Activated effector memory CD4-positive, alpha-beta T cell treated with anti-CD3 and anti-CD28 coated beads, Interleukin-2, amount 50 U/mL, for 16 hours (primary cell): ENCODE data around the gene RPS27.
A peak's percentile ranks its signal among the peaks of the same experiment; 100 is the strongest.
"Not testable (repeated sequence)": the region's sequence is repeated elsewhere in the genome, so short reads cannot be mapped to it uniquely, and the experiment has no call there.

Experiments used
- DNase-seq: peaks from one replicate; pipeline ENCODE4 v3.0.0-alpha.2; 2020

The RPS27 gene

DNA sequence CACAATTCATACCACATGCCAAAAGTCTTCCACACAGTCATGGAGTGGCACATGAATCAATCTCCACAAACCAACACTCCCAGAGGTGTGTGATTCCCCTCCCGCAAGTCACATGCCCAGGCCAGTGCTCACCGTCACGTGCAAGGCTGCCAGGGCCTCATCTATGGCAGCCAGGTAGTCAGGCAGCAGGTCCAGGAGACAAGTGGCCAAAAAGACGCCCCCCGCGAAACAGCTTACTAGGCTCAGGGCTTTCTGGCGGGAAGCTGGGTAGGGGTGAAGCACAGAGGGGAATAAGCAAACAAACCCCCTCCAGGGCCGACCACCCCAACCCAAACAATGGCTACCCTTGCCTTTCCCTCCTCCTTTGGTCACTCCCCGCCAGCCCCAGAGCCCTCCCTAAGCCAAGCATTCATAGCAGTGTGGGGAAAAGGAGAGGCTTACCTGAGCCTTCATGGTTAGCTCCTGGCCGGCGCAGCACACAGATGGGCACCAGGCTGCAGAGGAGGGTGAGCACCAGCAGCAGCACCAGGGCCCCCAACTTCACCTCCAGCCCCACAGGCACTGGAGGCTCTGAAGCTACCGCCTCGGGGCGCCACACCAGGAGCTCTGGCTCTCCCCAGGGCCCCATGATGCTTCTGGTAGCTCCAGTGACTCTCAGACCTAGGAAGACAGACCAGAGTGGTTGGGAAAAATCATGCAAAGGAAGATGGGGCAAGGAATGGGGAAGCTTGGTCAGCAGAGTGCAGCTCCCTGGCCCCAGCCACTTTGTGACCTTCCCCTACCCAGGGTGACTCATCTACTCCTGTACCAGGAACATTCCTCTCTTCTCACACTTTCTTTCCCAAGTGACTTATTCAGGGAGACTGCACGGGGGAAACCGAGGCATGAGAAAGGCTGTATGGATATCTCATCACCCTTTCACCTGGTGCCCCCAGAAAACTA lies 28.2 kb upstream of the RPS27 start:
- DNase-seq, result no peak

- peak; percentile 97 for DNase-seq
Measured at GRCh38 chr1:153963030-153963849, 27.3 kb upstream of the RPS27 start, which contains the start of gene SLC39A1. Gene SLC39A1 (minus strand): TSS chr1:153963537. CDS start chr1:153962715, 822 bp downstream.

- no peak for DNase-seq
Measured at GRCh38 chr1:153963850-153964331, 26.7 kb upstream of the RPS27 start.

GRCh38 chr1:153967107-153967999 lies 23.2 kb upstream of the RPS27 start, which contains the start of gene CREB3L4:
Gene CREB3L4 (plus strand): TSS chr1:153967902. CDS start chr1:153968526, 624 bp downstream.
- peak; percentile 92 for DNase-seq

DNA sequence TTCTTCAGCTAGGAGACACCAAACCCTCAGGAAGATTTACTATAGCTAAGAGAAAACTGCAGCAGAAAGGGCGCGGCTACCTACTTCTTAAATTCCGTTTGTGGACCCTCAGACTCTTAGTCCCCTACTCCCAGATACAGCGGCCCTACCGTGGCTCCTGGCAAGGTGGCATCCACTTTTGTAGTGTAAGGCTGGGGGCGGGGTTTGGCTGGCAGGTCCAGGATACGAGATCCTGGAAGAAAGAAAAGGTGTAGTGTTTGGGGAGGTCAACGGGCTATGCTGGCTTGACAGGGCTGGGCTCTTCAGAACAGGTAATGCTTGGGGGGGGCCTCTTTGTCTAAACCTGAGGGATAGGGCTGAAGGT lies 22.6 kb upstream of the RPS27 start:
- no peak for DNase-seq

DNA sequence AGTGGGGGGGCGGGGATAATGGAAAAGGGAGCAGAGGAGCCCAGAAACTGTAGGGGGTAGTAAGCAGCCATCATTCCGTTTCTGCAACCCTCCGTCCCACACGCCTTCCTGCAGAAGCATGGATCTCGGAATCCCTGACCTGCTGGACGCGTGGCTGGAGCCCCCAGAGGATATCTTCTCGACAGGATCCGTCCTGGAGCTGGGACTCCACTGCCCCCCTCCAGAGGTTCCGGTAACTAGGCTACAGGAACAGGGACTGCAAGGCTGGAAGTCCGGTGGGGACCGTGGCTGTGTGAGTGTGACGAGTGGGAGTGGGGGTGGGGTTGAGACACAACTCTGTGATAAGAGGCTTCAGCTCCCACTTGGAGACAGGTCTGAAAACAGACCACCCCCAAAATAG lies 22.2 kb upstream of the RPS27 start:
- DNase-seq, result no peak

GRCh38 chr1:153968972-153969371 lies 21.6 kb upstream of the RPS27 start:
- no peak for DNase-seq

- no peak for DNase-seq
Measured at GRCh38 chr1:153970346-153970745, 20.2 kb upstream of the RPS27 start.

- DNase-seq, result no peak
Measured at GRCh38 chr1:153973071-153973470, 17.5 kb upstream of the RPS27 start.

DNA sequence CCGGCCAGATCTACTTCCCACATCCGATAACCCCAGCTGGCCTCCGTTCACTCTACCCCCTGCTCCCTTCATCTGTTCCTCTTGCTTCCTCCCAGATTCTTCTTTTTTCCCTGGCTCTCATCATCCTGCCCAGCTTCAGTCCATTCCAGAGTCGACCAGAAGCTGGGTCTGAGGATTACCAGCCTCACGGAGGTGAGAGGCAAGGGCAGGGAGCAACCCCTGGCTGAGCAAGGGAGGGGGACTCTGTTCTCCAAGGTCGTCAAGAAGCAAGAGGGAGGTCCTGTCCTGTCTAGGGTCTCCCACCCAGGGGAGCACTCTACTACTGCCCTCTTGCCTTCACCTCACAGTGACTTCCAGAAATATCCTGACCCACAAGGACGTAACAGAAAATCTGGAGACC lies 17.0 kb upstream of the RPS27 start:
- DNase-seq, result no peak

- DNase-seq, result no peak
Measured at GRCh38 chr1:153976819-153977249, 13.7 kb upstream of the RPS27 start.

GRCh38 chr1:153977250-153978240 lies 13.0 kb upstream of the RPS27 start, which contains the start of gene JTB:
Gene JTB (minus strand): TSS chr1:153977674. CDS start chr1:153977252, 422 bp downstream.
- DNase-seq, result peak; percentile 94

GRCh38 chr1:153978274-153978909 lies 12.2 kb upstream of the RPS27 start:
- DNase-seq, result no peak

DNA sequence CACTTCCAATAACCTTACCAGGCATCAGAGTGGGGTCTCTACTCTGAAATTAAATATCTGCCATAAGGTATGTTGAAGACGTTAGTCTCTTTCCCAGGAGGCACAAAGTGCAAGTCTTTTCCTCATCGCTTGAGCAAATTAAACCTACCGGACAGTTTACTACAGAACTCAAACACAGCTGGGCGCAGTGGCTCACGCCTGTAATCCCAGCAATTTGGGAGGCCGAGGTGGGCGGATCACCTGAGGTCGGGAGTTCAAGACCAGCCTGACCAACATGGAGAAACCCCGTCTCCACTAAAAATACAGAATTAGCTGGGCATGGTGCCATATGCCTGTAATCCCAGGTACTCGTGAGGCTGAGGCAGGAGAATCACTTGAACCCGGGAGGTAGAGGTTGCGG lies 11.5 kb upstream of the RPS27 start:
- not testable (repeated sequence) for DNase-seq

DNA sequence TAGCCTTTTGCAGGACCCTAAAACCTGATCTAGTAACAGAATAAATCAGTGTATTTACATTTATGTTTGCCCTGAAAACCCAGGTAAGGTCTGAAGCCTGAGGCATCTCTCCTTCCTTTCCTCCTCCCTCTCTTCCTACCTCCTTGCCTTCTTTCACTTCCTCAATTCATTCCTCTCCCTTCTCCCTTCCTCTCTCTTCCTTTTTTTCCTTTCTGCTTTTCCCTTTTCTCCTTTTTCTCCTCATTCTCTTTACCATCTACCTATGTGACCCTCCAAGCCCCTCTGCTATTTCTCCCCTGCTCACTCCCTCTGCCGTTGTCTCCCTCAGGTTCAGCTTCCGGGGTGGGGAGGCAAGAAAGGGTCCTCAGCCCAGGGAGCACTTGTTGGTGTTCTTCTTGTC lies 8.8 kb upstream of the RPS27 start:
- not testable (repeated sequence) for DNase-seq

- no peak for DNase-seq
Measured at GRCh38 chr1:153984123-153984894, 6.3 kb upstream of the RPS27 start.

GRCh38 chr1:153985341-153985912 lies 5.1 kb upstream of the RPS27 start:
- DNase-seq, result peak; percentile 75

GRCh38 chr1:153985941-153986761 lies 4.4 kb upstream of the RPS27 start, which contains the start of gene RAB13:
Gene RAB13 (minus strand): TSS chr1:153986339. CDS start chr1:153986236, 103 bp downstream.
- DNase-seq, result no peak
